ENCODE results near the gene ITGA6.

GRCh38 chr2:172403402-172403801, 24.0 kb upstream of the ITGA6 start:
- TF ChIP-seq ZNF621 (tag by site-specific recombination; IDR thresholded peaks at IDR 0.05) (no peak), CTCF (tag by site-specific recombination; IDR thresholded peaks at IDR 0.05) (no peak), TCF7L2 (IDR thresholded peaks at IDR 0.05; ENCODE audit: borderline replicate concordance, low read depth, low read length) (no peak), ZBTB21 (tag by site-specific recombination; IDR thresholded peaks at IDR 0.05) (no peak)

Measured in HEK293 (cell line).